ENCODE results near the gene PI4K2B.

DNA sequence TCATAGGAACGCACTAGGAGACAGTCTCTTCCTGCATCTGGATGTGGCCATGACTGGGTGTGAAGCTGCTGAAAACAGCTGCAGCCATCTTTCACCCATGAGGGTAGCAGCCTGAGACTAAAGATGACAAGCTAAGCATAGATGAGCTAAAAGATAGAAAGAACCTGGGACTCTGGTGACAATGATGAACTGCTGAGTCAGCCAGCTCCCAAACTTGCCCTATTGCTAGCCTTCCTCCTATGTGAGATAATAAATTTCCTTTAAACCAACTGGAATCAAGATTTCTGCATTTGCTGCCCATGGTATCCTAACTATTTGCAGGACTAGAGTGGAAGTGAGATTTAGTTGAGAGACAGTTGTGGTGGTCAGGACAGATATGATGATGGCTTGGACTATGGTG is 21.0 kb upstream of the PI4K2B start:
- TF ChIP-seq, protein P1, sequence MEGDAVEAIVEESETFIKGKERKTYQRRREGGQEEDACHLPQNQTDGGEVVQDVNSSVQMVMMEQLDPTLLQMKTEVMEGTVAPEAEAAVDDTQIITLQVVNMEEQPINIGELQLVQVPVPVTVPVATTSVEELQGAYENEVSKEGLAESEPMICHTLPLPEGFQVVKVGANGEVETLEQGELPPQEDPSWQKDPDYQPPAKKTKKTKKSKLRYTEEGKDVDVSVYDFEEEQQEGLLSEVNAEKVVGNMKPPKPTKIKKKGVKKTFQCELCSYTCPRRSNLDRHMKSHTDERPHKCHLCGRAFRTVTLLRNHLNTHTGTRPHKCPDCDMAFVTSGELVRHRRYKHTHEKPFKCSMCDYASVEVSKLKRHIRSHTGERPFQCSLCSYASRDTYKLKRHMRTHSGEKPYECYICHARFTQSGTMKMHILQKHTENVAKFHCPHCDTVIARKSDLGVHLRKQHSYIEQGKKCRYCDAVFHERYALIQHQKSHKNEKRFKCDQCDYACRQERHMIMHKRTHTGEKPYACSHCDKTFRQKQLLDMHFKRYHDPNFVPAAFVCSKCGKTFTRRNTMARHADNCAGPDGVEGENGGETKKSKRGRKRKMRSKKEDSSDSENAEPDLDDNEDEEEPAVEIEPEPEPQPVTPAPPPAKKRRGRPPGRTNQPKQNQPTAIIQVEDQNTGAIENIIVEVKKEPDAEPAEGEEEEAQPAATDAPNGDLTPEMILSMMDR (IDR thresholded peaks at IDR 0.05) = no peak
- TF ChIP-seq POLR2A (IDR thresholded peaks at IDR 0.05) = no peak
